T-helper 1 cell treated with Interleukin-12 subunit alpha and Interleukin-12 subunit beta and Interleukin-4 antibody, amounts not matched to agents 30 μg/mL and 1 μg/mL, for 36 hours (primary cell): Measurements from ENCODE around the gene ZNF598.

Source experiments
- H3K27ac Mint-ChIP-seq: one replicate; pipeline ENCODE4 v1.8.0; 2021; ENCODE audit warnings: mild to moderate bottlenecking, mixed read lengths
- H3K27me3 Mint-ChIP-seq: one replicate; pipeline ENCODE4 v1.8.0; 2021; ENCODE audit warnings: low read depth, mixed read lengths
- H3K36me3 Mint-ChIP-seq: one replicate; pipeline ENCODE4 v1.8.0; 2021; ENCODE audit warnings: low read depth, mixed read lengths
- H3K4me1 Mint-ChIP-seq: one replicate; pipeline ENCODE4 v1.8.0; 2021; ENCODE audit warnings: low read depth, mixed read lengths
- H3K4me3 Mint-ChIP-seq: one replicate; pipeline ENCODE4 v1.8.0; 2021; ENCODE audit warnings: mild to moderate bottlenecking, moderate library complexity, mixed read lengths
- H3K9me3 Mint-ChIP-seq: one replicate; pipeline ENCODE4 v1.8.0; 2021; ENCODE audit warnings: mixed read lengths

Gene ZNF598

GRCh38 chr16:1998852-1999801 lies 10.5 kb downstream of the ZNF598 start:
- peaks cover 3% of the 10 kb centered on the region for H3K4me1 Mint-ChIP-seq
- H3K27ac Mint-ChIP-seq: no peak overlapping the region
- no peak overlapping the region for H3K4me3 Mint-ChIP-seq
- peaks cover 13% of the 10 kb centered on the region for H3K36me3 Mint-ChIP-seq
- H3K9me3 Mint-ChIP-seq: no peaks in the 10 kb centered on the region
- no peaks in the 10 kb centered on the region for H3K27me3 Mint-ChIP-seq

DNA sequence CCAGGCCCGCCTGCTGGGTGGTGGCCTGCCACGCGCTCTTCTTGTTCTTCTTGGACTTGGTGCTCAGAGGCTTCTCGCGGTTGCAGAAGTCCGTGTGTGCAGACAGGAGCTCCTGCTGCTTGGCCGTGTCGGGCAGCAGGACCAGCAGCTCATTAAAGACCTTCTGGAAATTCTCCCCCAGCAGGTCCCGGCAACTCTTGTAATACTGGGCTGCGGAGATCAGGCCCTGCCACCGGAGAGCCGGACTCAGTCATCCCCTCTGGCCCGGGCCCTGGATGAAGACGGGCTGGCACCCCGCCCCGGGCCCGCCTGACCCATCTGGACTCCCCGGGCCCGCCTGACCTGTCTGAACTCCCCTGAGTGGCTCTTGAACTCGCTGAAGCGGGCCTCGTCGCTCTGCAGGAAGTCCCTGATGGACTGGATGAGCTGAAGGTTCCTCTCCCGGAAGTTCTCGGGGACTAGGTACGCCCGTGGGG lies 11.2 kb downstream of the ZNF598 start:
- no peaks in the 10 kb centered on the region for H3K27me3 Mint-ChIP-seq
- peaks cover 14% of the 10 kb centered on the region for H3K36me3 Mint-ChIP-seq
- peak overlapping the region; percentile 55 for H3K27ac Mint-ChIP-seq
- no peaks in the 10 kb centered on the region for H3K9me3 Mint-ChIP-seq
- H3K4me1 Mint-ChIP-seq: peaks cover 7% of the 10 kb centered on the region
- H3K4me3 Mint-ChIP-seq: no peak overlapping the region

DNA sequence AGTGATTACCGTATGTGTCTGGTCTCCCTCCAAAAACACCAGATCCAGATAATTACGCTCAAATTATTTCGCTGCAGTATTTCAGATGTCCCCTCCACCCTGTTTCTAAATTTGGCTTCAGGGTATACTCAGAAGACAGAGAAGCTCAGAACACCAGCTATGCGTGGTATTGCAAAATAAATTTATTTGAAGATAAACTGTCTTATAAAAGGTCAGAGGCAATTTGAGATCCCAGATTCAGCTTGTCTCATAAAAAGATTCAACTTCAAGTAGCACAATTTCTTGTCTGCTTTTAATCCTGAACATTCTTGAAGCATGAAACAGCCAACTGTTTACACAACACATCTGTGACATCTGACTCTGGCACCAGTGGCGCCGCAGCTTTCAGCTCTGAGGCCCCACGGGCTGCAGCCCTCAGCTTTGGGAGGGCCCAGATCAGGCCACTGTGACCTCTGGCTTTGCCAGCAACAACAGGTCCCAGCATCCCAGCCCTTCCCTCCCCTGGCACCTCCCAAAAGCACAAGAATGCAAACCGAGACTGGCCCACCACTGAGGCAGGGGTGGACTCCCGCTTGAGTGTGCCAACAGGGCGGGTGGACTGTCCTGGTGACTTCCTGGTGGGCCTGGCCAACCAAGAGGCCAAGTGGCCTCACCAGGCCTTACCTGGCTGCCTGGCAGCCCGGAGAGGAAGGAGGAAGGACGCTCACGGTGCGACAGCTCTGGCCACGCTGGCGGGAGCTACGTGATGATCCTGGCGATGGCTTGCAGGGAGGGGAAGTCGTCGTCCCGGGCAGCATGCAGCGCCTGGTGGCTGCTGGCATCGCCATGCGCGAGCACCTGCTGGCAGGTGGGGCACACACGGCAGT lies 11.9 kb downstream of the ZNF598 start:
- Mint-ChIP-seq H3K9me3 (no peaks in the 10 kb centered on the region), H3K4me1 (peaks cover 8% of the 10 kb centered on the region), H3K27ac (no peak overlapping the region), H3K36me3 (peaks cover 14% of the 10 kb centered on the region), H3K27me3 (no peaks in the 10 kb centered on the region), H3K4me3 (no peak overlapping the region)

DNA sequence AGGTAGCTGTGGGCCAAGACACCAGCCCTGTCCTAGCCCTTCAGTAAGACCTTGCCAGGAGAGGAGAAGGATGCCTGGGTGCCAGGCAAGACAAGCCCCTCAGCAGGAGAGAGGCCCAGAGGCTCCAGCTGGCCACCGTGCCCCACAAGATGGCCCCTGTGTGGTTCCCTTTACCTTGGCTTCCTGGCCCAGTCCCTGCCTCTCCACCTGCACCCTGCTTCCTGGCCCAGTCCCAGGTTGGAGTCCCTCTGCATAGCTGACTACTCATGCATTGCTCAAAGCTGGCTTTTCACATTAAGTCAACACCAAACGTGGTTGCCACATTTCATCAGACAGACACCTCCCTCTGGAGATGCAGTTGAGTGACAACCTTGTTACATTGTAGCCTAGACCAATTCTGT lies 15.9 kb downstream of the ZNF598 start:
- Mint-ChIP-seq H3K27ac (peak overlapping the region; percentile 67), H3K4me3 (no peak overlapping the region), H3K9me3 (no peaks in the 10 kb centered on the region), H3K27me3 (peaks cover 4% of the 10 kb centered on the region), H3K36me3 (peaks cover 10% of the 10 kb centered on the region), H3K4me1 (peaks cover 18% of the 10 kb centered on the region)

- Mint-ChIP-seq H3K4me3 (no peak overlapping the region), H3K27me3 (peaks cover 8% of the 10 kb centered on the region), H3K36me3 (peaks cover 12% of the 10 kb centered on the region), H3K27ac (no peak overlapping the region), H3K9me3 (no peaks in the 10 kb centered on the region), H3K4me1 (peaks cover 21% of the 10 kb centered on the region)
Measured at GRCh38 chr16:1992704-1993317, 16.8 kb downstream of the ZNF598 start.

DNA sequence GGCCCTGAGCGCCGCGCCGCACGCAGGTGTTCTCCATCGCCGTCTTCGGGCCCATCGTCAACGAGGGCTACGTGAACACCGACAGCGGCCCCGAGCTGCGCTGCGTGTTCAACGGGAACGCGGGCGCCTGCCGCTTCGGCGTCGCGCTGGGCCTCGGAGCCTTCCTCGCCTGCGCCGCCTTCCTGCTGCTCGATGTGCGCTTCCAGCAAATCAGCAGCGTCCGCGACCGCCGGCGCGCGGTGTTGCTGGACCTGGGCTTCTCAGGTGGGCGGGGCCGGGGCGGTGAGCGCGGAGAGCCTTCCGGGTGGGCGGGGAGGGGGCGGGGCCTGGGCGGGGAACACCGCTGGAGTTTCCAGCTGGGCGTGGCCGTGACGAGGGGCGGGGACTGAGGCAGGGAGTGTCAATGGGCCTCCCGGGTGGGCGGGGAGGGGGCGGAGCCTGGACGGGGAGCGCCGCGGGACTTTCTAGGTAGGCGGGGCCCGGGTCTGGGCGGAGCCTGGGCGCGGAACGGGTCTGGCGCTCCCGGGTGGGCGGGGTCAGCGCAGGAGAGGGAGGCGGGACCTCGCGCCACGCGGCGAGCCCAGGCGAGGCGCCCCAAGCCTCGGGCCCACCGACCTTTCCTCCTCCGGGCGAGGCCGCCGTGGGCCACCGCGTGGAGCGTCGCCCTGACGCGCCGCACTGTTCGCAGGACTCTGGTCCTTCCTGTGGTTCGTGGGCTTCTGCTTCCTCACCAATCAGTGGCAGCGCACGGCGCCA lies 17.5 kb downstream of the ZNF598 start:
- peaks cover 8% of the 10 kb centered on the region for H3K27me3 Mint-ChIP-seq
- no peaks in the 10 kb centered on the region for H3K9me3 Mint-ChIP-seq
- H3K4me3 Mint-ChIP-seq: peak overlapping the region; percentile 37
- peaks cover 21% of the 10 kb centered on the region for H3K4me1 Mint-ChIP-seq
- peaks cover 12% of the 10 kb centered on the region for H3K36me3 Mint-ChIP-seq
- H3K27ac Mint-ChIP-seq: peak overlapping the region; percentile 87

DNA sequence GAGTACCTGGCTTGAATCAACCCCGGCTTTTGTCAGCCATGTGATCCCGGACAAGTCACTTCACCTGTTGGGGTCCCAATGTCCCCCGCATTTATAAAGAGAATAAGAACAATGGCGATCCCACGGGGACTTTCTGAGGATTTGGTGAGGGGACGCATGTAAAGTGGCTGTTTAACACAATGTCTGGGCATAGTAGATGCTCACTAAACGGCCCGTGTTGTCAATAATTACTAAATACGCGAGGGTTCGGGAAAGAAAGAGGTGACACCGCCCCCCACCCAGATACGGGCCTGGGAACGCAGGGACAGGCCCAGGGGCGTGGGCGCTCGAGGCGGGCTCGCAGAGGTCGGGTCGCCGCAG lies 18.1 kb downstream of the ZNF598 start:
- peaks cover 23% of the 10 kb centered on the region for H3K4me1 Mint-ChIP-seq
- peaks cover 8% of the 10 kb centered on the region for H3K27me3 Mint-ChIP-seq
- peak overlapping the region; percentile 75 for H3K4me3 Mint-ChIP-seq
- peak overlapping the region; percentile 87 for H3K27ac Mint-ChIP-seq
- H3K36me3 Mint-ChIP-seq: peaks cover 12% of the 10 kb centered on the region
- no peaks in the 10 kb centered on the region for H3K9me3 Mint-ChIP-seq

DNA sequence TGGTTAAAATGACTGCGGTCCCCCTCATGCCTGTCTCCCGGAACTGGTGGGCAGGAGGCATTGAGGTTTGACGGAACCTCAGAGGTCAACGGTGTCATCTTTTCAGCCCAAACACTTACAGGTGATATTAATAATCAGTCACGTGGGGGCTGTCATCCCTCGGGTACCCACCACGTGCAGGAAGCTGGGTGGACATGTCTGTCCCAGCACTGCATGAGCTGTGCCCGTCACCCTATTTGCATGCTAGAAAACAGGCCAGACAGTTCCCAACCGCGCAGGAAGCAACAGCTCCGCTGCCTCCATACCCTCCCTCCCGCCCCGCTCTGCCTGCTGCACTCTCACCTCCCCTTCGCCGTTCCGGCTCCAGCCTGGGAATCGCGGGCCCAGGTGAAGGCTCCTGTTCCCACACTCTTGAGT lies 18.5 kb downstream of the ZNF598 start:
- Mint-ChIP-seq H3K4me3 (peak overlapping the region; percentile 75), H3K27ac (peak overlapping the region; percentile 87), H3K36me3 (peaks cover 16% of the 10 kb centered on the region), H3K4me1 (peaks cover 21% of the 10 kb centered on the region), H3K27me3 (peaks cover 8% of the 10 kb centered on the region), H3K9me3 (no peaks in the 10 kb centered on the region)

DNA sequence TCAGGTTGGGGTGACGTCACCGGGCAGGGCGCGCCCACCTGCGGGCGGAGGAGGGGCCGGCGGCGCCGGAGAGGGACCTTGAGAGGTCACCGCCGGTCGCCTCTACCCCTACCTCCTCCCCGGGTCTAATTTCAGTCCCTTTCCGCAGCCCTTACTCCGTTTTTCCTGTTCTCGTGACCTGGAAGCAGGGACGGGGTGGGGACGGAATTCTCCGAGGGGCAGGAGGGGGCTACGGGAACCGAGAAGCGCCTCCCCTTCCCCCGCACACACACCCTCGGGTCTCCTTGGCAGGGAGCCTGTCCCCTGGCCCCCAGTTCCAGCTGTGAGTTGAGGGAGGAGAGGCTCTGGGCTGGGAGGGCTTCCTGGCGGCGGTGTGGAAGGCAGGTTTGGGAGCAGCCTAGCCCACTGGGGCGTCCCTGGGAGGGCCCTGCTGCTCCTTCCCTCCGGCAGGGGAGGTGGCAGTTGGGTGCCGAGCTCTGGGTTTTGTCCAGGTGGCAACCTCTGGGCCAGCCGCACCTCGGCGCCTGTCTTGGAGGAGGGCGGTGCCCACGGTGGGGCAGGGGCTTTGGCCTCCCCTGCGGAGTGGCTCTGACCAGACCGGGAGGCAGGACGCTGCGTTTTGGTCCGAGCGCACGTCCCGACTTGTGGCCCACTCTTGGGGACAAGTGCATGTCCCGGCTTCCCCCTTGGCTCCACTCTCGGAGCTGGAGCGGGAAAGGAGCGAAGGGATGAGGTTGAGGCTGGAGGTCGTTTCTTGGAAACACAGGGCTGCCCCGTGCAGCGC lies 19.1 kb downstream of the ZNF598 start:
- Mint-ChIP-seq H3K9me3 (no peaks in the 10 kb centered on the region), H3K27ac (peak overlapping the region; percentile 87)

GRCh38 chr16:1990101-1990350 lies 19.6 kb downstream of the ZNF598 start:
- Mint-ChIP-seq H3K4me1 (peaks cover 25% of the 10 kb centered on the region), H3K36me3 (peaks cover 12% of the 10 kb centered on the region), H3K9me3 (no peaks in the 10 kb centered on the region), H3K4me3 (peak overlapping the region; percentile 75), H3K27me3 (peaks cover 8% of the 10 kb centered on the region), H3K27ac (no peak overlapping the region)

More for the DNA sequence above, 19.1 kb downstream of the ZNF598 start:
- H3K4me3 Mint-ChIP-seq: peak overlapping the region; percentile 75
- H3K27me3 Mint-ChIP-seq: peaks cover 8% of the 10 kb centered on the region
- peaks cover 16% of the 10 kb centered on the region for H3K36me3 Mint-ChIP-seq
- H3K4me1 Mint-ChIP-seq: peaks cover 22% of the 10 kb centered on the region

GRCh38 chr16:1989209-1990100 lies 20.2 kb downstream of the ZNF598 start, which contains the start of gene SYNGR3:
Gene SYNGR3, plus strand, starts transcription at chr16:1989970. Its CDS starts 133 bp downstream, at chr16:1990103.
- H3K4me1 Mint-ChIP-seq: peaks cover 29% of the 10 kb centered on the region
- H3K27me3 Mint-ChIP-seq: peaks cover 8% of the 10 kb centered on the region
- peaks cover 12% of the 10 kb centered on the region for H3K36me3 Mint-ChIP-seq
- H3K9me3 Mint-ChIP-seq: no peaks in the 10 kb centered on the region
- H3K27ac Mint-ChIP-seq: peak within 1 kb of the TSS; percentile 87
- peak within 1 kb of the TSS; percentile 80 for H3K4me3 Mint-ChIP-seq

- no peaks in the 10 kb centered on the region for H3K9me3 Mint-ChIP-seq
- H3K27me3 Mint-ChIP-seq: peaks cover 19% of the 10 kb centered on the region
- no peak overlapping the region for H3K4me3 Mint-ChIP-seq
Measured at GRCh38 chr16:1987198-1987597, 22.4 kb downstream of the ZNF598 start.

More at GRCh38 chr16:1987198-1987597, 22.4 kb downstream of the ZNF598 start:
- Mint-ChIP-seq H3K4me1 (peaks cover 28% of the 10 kb centered on the region), H3K36me3 (peaks cover 10% of the 10 kb centered on the region), H3K27ac (no peak overlapping the region)
